ENCODE results near the gene PDE10A. TPM values are rescaled to one million over a fixed set of nuclear protein-coding genes. Genes with fewer than 3 reads are reported as not detected.

The PDE10A gene
- total RNA-seq, 2 experiments from 2014 or later = not detected

- Mint-ChIP-seq H3K27ac (no peak overlapping the region), H3K36me3 (no peaks in the 10 kb centered on the region), H3K9me3 (ENCODE audit: low read depth) (no peaks in the 10 kb centered on the region), H3K4me1 (no peaks in the 10 kb centered on the region), H3K27me3 (no peaks in the 10 kb centered on the region), H3K4me3 (no peak overlapping the region)
- no peak for DNase-seq
- no peak for ATAC-seq
- CTCF ChIA-PET = no interaction called here
Measured at GRCh38 chr6:165451838-165452237, 211.2 kb downstream of the PDE10A start.

GRCh38 chr6:165448210-165448609 lies 214.8 kb downstream of the PDE10A start:
- H3K4me1 Mint-ChIP-seq = no peaks in the 10 kb centered on the region

GRCh38 chr6:165447141-165447540 lies 215.9 kb downstream of the PDE10A start:
- Mint-ChIP-seq H3K27me3 (no peaks in the 10 kb centered on the region), H3K4me1 (no peaks in the 10 kb centered on the region), H3K9me3 (ENCODE audit: low read depth) (peaks cover 2% of the 10 kb centered on the region), H3K4me3 (no peak overlapping the region), H3K36me3 (no peaks in the 10 kb centered on the region), H3K27ac (no peak overlapping the region)
- CTCF ChIA-PET = no interaction called here
- no peak for DNase-seq
- ATAC-seq = no peak

More at GRCh38 chr6:165448210-165448609, 214.8 kb downstream of the PDE10A start:
- CTCF ChIA-PET = no interaction called here
- Mint-ChIP-seq H3K27me3 (no peaks in the 10 kb centered on the region), H3K36me3 (no peaks in the 10 kb centered on the region), H3K4me3 (no peak overlapping the region), H3K9me3 (ENCODE audit: low read depth) (peaks cover 2% of the 10 kb centered on the region), H3K27ac (no peak overlapping the region)
- DNase-seq (no peak), ATAC-seq (no peak)

- H3K9me3 Mint-ChIP-seq (ENCODE audit: low read depth) = peaks cover 2% of the 10 kb centered on the region
- H3K27ac Mint-ChIP-seq = no peak overlapping the region
- CTCF ChIA-PET = no interaction called here
- no peak overlapping the region for H3K4me3 Mint-ChIP-seq
- no peaks in the 10 kb centered on the region for H3K36me3 Mint-ChIP-seq
- H3K27me3 Mint-ChIP-seq = no peaks in the 10 kb centered on the region
- ATAC-seq (no peak), DNase-seq (no peak)
- no peaks in the 10 kb centered on the region for H3K4me1 Mint-ChIP-seq
Measured at GRCh38 chr6:165446331-165446730, 216.7 kb downstream of the PDE10A start.

GRCh38 chr6:165443462-165443861 lies 219.6 kb downstream of the PDE10A start:
- Mint-ChIP-seq H3K9me3 (ENCODE audit: low read depth) (peaks cover 2% of the 10 kb centered on the region), H3K36me3 (no peaks in the 10 kb centered on the region)

GRCh38 chr6:165441181-165441580 lies 221.9 kb downstream of the PDE10A start:
- DNase-seq (no peak), ATAC-seq (no peak)
- CTCF ChIA-PET = interaction anchor here (2.1 to 2.3 kb wide), 2 partner anchors 17 to 409 kb away, joined by 7 to 18 read pairs; no protein-coding TSS in a partner anchor
- no peaks in the 10 kb centered on the region for H3K4me1 Mint-ChIP-seq
- no peak overlapping the region for H3K27ac Mint-ChIP-seq
- no peaks in the 10 kb centered on the region for H3K27me3 Mint-ChIP-seq
- H3K4me3 Mint-ChIP-seq = no peak overlapping the region
- H3K9me3 Mint-ChIP-seq (ENCODE audit: low read depth) = peaks cover 2% of the 10 kb centered on the region
- no peaks in the 10 kb centered on the region for H3K36me3 Mint-ChIP-seq

More at GRCh38 chr6:165443462-165443861, 219.6 kb downstream of the PDE10A start:
- CTCF ChIA-PET = no interaction called here
- Mint-ChIP-seq H3K27ac (no peak overlapping the region), H3K27me3 (no peaks in the 10 kb centered on the region), H3K4me3 (no peak overlapping the region), H3K4me1 (no peaks in the 10 kb centered on the region)
- DNase-seq = no peak
- no peak for ATAC-seq

GRCh38 chr6:165439928-165440554 lies 223.0 kb downstream of the PDE10A start:
- ATAC-seq (no peak), DNase-seq (no peak)
- Mint-ChIP-seq H3K36me3 (no peaks in the 10 kb centered on the region), H3K9me3 (ENCODE audit: low read depth) (peaks cover 2% of the 10 kb centered on the region), H3K4me3 (no peak overlapping the region), H3K27ac (no peak overlapping the region), H3K4me1 (no peaks in the 10 kb centered on the region), H3K27me3 (no peaks in the 10 kb centered on the region)
- CTCF ChIA-PET = interaction anchor here (0.9 to 2.3 kb wide), 7 partner anchors 8 to 666 kb away, joined by 3 to 18 read pairs (median 4); no protein-coding TSS in a partner anchor

- no peak overlapping the region for H3K27ac Mint-ChIP-seq
- H3K27me3 Mint-ChIP-seq = no peaks in the 10 kb centered on the region
- H3K4me3 Mint-ChIP-seq = no peak overlapping the region
- no peak for DNase-seq
- ATAC-seq = no peak
- no peaks in the 10 kb centered on the region for H3K4me1 Mint-ChIP-seq
- CTCF ChIA-PET = no interaction called here
- H3K36me3 Mint-ChIP-seq = no peaks in the 10 kb centered on the region
- no peaks in the 10 kb centered on the region for H3K9me3 Mint-ChIP-seq (ENCODE audit: low read depth)
Measured at GRCh38 chr6:165426892-165427291, 236.1 kb downstream of the PDE10A start.

GRCh38 chr6:165422192-165422591 lies 240.8 kb downstream of the PDE10A start:
- no peaks in the 10 kb centered on the region for H3K4me1 Mint-ChIP-seq
- DNase-seq = no peak

GRCh38 chr6:165417278-165417865 lies 245.7 kb downstream of the PDE10A start:
- H3K27ac Mint-ChIP-seq = no peak overlapping the region
- ATAC-seq = no peak
- no peaks in the 10 kb centered on the region for H3K27me3 Mint-ChIP-seq
- no peaks in the 10 kb centered on the region for H3K36me3 Mint-ChIP-seq
- DNase-seq = no peak
- H3K4me3 Mint-ChIP-seq = no peak overlapping the region
- H3K4me1 Mint-ChIP-seq = no peaks in the 10 kb centered on the region
- CTCF ChIA-PET = no interaction called here
- no peaks in the 10 kb centered on the region for H3K9me3 Mint-ChIP-seq (ENCODE audit: low read depth)

More at GRCh38 chr6:165422192-165422591, 240.8 kb downstream of the PDE10A start:
- no peak overlapping the region for H3K27ac Mint-ChIP-seq
- H3K36me3 Mint-ChIP-seq = no peaks in the 10 kb centered on the region
- H3K4me3 Mint-ChIP-seq = no peak overlapping the region
- CTCF ChIA-PET = no interaction called here
- H3K9me3 Mint-ChIP-seq (ENCODE audit: low read depth) = no peaks in the 10 kb centered on the region
- H3K27me3 Mint-ChIP-seq = no peaks in the 10 kb centered on the region
- ATAC-seq = no peak

GRCh38 chr6:165404697-165405096 lies 258.3 kb downstream of the PDE10A start:
- no peak overlapping the region for H3K27ac Mint-ChIP-seq
- ATAC-seq (no peak), DNase-seq (no peak)
- no peaks in the 10 kb centered on the region for H3K27me3 Mint-ChIP-seq
- no peaks in the 10 kb centered on the region for H3K9me3 Mint-ChIP-seq (ENCODE audit: low read depth)
- CTCF ChIA-PET = no interaction called here
- H3K36me3 Mint-ChIP-seq = no peaks in the 10 kb centered on the region
- H3K4me3 Mint-ChIP-seq = no peak overlapping the region
- H3K4me1 Mint-ChIP-seq = no peaks in the 10 kb centered on the region

GRCh38 chr6:165404296-165404695 lies 258.7 kb downstream of the PDE10A start:
- Mint-ChIP-seq H3K27ac (no peak overlapping the region), H3K9me3 (ENCODE audit: low read depth) (no peaks in the 10 kb centered on the region), H3K27me3 (no peaks in the 10 kb centered on the region), H3K4me1 (no peaks in the 10 kb centered on the region), H3K4me3 (no peak overlapping the region), H3K36me3 (no peaks in the 10 kb centered on the region)
- CTCF ChIA-PET = no interaction called here
- DNase-seq = no peak
- ATAC-seq = no peak

- H3K27me3 Mint-ChIP-seq = no peaks in the 10 kb centered on the region
- CTCF ChIA-PET = no interaction called here
- ATAC-seq (no peak), DNase-seq (no peak)
- no peaks in the 10 kb centered on the region for H3K9me3 Mint-ChIP-seq (ENCODE audit: low read depth)
- H3K4me3 Mint-ChIP-seq = no peak overlapping the region
- no peaks in the 10 kb centered on the region for H3K36me3 Mint-ChIP-seq
- no peak overlapping the region for H3K27ac Mint-ChIP-seq
- no peaks in the 10 kb centered on the region for H3K4me1 Mint-ChIP-seq
Measured at GRCh38 chr6:165403006-165403595, 259.9 kb downstream of the PDE10A start.

- no peaks in the 10 kb centered on the region for H3K36me3 Mint-ChIP-seq
- H3K9me3 Mint-ChIP-seq (ENCODE audit: low read depth) = no peaks in the 10 kb centered on the region
- H3K4me3 Mint-ChIP-seq = no peak overlapping the region
- no peak for DNase-seq
- CTCF ChIA-PET = no interaction called here
- no peaks in the 10 kb centered on the region for H3K27me3 Mint-ChIP-seq
- ATAC-seq = no peak
- no peak overlapping the region for H3K27ac Mint-ChIP-seq
- H3K4me1 Mint-ChIP-seq = no peaks in the 10 kb centered on the region
Measured at GRCh38 chr6:165401092-165401491, 261.9 kb downstream of the PDE10A start.
